Breast epithelium (tissue), 3 donors: ENCODE measurements around the gene C1orf21.

Experiments used
- CTCF ChIP-seq, 3 donors: fragments of 450-650 bp; IDR thresholded peaks; one replicate each; pipeline ENCODE4 v1.5.1; 2016 to 2017; ENCODE audit warnings: antibody characterized with exemption in 3 of 3, mild to moderate bottlenecking in 3 of 3, moderate library complexity in 3 of 3
- POLR2A ChIP-seq: fragments of 450-650 bp; IDR thresholded peaks from one replicate; pipeline ENCODE4 v1.6.1; 2016; ENCODE audit warnings: antibody characterized with exemption, mild to moderate bottlenecking, moderate library complexity
- POLR2AphosphoS5 ChIP-seq, 3 donors: sonication (generic); formaldehyde crosslinking; IDR thresholded peaks; one replicate each; pipeline ENCODE4 v1.6.1; 2017; ENCODE audit warnings: antibody characterized with exemption in 3 of 3

DNA sequence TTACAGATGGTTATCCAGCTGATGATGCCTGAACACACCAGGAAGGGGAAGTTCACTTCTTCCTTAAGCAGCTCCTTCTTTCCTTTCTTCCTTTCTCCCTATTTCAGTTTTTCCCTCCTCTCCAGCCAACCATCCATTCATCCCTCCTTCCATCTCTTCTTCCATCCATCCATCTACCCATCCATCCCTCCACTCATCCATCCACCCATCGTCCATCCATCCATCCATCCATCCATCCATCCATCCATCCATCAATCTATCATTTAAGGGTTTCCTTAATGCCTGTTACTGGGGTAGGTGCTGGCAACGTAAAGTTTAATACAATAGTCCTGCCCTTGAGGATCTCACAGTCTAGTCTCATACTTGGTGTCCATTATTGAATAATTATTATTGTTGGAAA is 36.8 kb downstream of the C1orf21 start:
- TF ChIP-seq POLR2AphosphoS5 (IDR thresholded peaks at IDR 0.05) (no peak), CTCF (IDR thresholded peaks at IDR 0.05) (no peak), POLR2A (no peak)
